ENCODE results near the gene FAM89B. TPM values are rescaled to one million over a fixed set of nuclear protein-coding genes. Genes with fewer than 3 reads are reported as not detected.
A peak's percentile ranks its signal among the peaks of the same experiment; 100 is the strongest.

FAM89B gene
- total RNA-seq, 1 experiment from 2014 or later: 102 TPM

DNA sequence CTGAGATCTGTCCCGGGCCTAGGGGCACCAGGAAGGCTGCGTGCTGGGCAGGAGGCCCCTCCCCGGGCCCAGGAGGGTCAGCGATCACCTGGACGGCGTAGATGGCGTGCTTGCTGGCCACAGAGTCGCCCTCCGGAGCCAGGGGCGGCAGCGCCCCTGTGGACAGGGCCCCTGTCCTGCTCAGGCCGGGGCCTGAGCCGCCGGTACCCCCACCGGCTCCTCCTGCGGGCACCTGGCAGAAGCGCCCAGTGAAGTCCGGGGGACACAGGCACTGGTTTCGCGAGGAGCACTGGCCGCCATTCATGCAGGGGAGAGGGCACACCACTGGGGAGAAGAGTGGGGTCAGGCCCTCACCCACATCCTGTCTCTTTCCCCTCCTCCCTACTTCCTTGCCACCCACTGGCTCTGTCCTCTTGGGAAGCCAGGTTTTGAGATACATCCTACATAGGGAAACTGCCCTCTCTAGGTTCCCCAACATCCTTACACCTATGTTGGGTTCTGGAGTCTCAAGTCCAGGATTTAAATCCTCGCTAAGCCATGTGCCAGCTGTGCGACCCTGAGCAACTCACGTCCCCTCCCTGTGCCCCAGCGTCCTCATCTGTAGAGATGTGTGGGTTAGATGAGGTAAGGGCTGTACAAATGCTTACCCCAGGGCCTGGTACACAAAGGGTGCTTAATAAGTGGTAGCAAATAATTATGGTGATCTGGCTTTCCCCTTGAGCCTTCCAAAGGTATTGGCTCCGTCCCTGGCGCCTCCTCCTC is 18.1 kb upstream of the FAM89B start:
- H3K27me3 ChIP-seq (ENCODE audit: control insufficient read depth, insufficient read depth, low read length): no peaks in the 10 kb centered on the region
- H3K9me3 ChIP-seq (ENCODE audit: control insufficient read depth, insufficient read depth, low read depth, low read length): no peaks in the 10 kb centered on the region
- ATAC-seq (no peak), DNase-seq (ENCODE audit: low read depth, low spot score) (no peak)
- H3K27ac ChIP-seq (ENCODE audit: low read length): peak overlapping the region; percentile 48
- no peak overlapping the region for H3K4me3 ChIP-seq (ENCODE audit: low read depth in 2 of 2, low read length in 2 of 2)
- H3K4me1 ChIP-seq (ENCODE audit: control insufficient read depth, insufficient read depth, low read length): peaks cover 63% of the 10 kb centered on the region
- no peaks in the 10 kb centered on the region for H3K36me3 ChIP-seq (ENCODE audit: control insufficient read depth, insufficient read depth, low read length)
- BruUV-seq (replicated peaks): no TSS peak
- TF ChIP-seq, protein P1, sequence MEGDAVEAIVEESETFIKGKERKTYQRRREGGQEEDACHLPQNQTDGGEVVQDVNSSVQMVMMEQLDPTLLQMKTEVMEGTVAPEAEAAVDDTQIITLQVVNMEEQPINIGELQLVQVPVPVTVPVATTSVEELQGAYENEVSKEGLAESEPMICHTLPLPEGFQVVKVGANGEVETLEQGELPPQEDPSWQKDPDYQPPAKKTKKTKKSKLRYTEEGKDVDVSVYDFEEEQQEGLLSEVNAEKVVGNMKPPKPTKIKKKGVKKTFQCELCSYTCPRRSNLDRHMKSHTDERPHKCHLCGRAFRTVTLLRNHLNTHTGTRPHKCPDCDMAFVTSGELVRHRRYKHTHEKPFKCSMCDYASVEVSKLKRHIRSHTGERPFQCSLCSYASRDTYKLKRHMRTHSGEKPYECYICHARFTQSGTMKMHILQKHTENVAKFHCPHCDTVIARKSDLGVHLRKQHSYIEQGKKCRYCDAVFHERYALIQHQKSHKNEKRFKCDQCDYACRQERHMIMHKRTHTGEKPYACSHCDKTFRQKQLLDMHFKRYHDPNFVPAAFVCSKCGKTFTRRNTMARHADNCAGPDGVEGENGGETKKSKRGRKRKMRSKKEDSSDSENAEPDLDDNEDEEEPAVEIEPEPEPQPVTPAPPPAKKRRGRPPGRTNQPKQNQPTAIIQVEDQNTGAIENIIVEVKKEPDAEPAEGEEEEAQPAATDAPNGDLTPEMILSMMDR (IDR thresholded peaks at IDR 0.05): no peak
- no peak for TF ChIP-seq POLR2AphosphoS5 (IDR thresholded peaks at IDR 0.05; ENCODE audit: low read depth, low read length)
- TF ChIP-seq, protein P2, sequence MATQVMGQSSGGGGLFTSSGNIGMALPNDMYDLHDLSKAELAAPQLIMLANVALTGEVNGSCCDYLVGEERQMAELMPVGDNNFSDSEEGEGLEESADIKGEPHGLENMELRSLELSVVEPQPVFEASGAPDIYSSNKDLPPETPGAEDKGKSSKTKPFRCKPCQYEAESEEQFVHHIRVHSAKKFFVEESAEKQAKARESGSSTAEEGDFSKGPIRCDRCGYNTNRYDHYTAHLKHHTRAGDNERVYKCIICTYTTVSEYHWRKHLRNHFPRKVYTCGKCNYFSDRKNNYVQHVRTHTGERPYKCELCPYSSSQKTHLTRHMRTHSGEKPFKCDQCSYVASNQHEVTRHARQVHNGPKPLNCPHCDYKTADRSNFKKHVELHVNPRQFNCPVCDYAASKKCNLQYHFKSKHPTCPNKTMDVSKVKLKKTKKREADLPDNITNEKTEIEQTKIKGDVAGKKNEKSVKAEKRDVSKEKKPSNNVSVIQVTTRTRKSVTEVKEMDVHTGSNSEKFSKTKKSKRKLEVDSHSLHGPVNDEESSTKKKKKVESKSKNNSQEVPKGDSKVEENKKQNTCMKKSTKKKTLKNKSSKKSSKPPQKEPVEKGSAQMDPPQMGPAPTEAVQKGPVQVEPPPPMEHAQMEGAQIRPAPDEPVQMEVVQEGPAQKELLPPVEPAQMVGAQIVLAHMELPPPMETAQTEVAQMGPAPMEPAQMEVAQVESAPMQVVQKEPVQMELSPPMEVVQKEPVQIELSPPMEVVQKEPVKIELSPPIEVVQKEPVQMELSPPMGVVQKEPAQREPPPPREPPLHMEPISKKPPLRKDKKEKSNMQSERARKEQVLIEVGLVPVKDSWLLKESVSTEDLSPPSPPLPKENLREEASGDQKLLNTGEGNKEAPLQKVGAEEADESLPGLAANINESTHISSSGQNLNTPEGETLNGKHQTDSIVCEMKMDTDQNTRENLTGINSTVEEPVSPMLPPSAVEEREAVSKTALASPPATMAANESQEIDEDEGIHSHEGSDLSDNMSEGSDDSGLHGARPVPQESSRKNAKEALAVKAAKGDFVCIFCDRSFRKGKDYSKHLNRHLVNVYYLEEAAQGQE (IDR thresholded peaks at IDR 0.05; ENCODE audit: insufficient read depth in 1 of 2, low read depth in 2 of 2, low read length in 1 of 2): no peak
- TF ChIP-seq TCF7L2 (IDR thresholded peaks at IDR 0.05; ENCODE audit: low read depth, low read length): no peak
- TF ChIP-seq SIN3A (IDR thresholded peaks at IDR 0.05; ENCODE audit: borderline replicate concordance, insufficient read depth, low read depth, low read length): no peak
- intact Hi-C loops (cut with micrococcal nuclease; ENCODE audit: unreplicated experiment) (loop anchor here (10.0 kb wide), 1 partner anchor 301 kb away; the partner anchor contains the start of gene CFL1), in situ Hi-C loops (cut with HindIII; ENCODE audit: low pct_unique_long_range_greater_than_20kb, low sequenced_read_pairs) (no loop called here)
- ChIA-PET CTCF (no interaction called here), POLR2A (no interaction called here)

DNA sequence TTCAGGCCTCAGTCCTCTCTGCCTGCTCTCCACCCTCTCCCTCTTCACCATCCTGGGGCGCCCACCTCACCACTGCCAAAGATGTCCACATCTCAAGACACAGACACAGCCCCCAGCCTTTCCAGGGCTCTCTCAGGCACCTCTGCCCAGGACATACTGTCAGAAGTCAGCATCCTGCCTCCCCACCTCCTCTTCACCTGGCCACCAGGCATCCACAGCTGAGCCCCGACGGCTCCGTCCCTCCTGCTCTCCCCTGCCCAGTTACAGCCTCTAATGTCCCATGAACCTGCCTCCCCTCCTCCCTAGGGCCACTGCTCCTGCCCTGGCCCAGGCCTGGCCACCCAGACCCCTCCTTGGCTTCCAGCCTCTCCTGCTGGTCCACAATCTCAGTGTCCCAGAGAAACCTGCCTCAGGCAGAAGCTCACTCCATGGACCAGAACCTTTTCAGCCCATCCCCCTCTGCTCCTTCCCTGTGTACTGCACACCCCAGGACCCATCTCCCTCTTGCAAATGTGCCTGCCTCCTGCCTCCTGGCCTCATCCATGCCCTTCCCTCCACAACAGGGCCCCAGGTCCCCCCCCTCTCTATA is 17.4 kb upstream of the FAM89B start:
- ATAC-seq (no peak), DNase-seq (ENCODE audit: low read depth, low spot score) (no peak)
- in situ Hi-C loops (cut with HindIII; ENCODE audit: low pct_unique_long_range_greater_than_20kb, low sequenced_read_pairs): no loop called here
- peak overlapping the region; percentile 48 for H3K27ac ChIP-seq (ENCODE audit: low read length)
- ChIA-PET CTCF (interaction anchor here (0.6 kb wide), 1 partner anchor 38 kb away, joined by 3 read pairs; no protein-coding TSS in a partner anchor), POLR2A (no interaction called here)
- no peaks in the 10 kb centered on the region for H3K27me3 ChIP-seq (ENCODE audit: control insufficient read depth, insufficient read depth, low read length)
- H3K36me3 ChIP-seq (ENCODE audit: control insufficient read depth, insufficient read depth, low read length): no peaks in the 10 kb centered on the region
- no peaks in the 10 kb centered on the region for H3K9me3 ChIP-seq (ENCODE audit: control insufficient read depth, insufficient read depth, low read depth, low read length)
- H3K4me3 ChIP-seq (ENCODE audit: low read depth in 2 of 2, low read length in 2 of 2): no peak overlapping the region
- H3K4me1 ChIP-seq (ENCODE audit: control insufficient read depth, insufficient read depth, low read length): peaks cover 70% of the 10 kb centered on the region
- intact Hi-C loops (cut with micrococcal nuclease; ENCODE audit: unreplicated experiment): loop anchor here (10.0 kb wide), 1 partner anchor 300 kb away; the partner anchor contains the start of gene CFL1
- no TSS peak for BruUV-seq (replicated peaks)
- no peak for TF ChIP-seq POLR2AphosphoS5 (IDR thresholded peaks at IDR 0.05; ENCODE audit: low read depth, low read length)
- TF ChIP-seq TCF7L2 (IDR thresholded peaks at IDR 0.05; ENCODE audit: low read depth, low read length): no peak
- TF ChIP-seq, protein P1 (IDR thresholded peaks at IDR 0.05): no peak
- TF ChIP-seq, protein P2 (IDR thresholded peaks at IDR 0.05; ENCODE audit: insufficient read depth in 1 of 2, low read depth in 2 of 2, low read length in 1 of 2): no peak
- TF ChIP-seq SIN3A (IDR thresholded peaks at IDR 0.05; ENCODE audit: borderline replicate concordance, insufficient read depth, low read depth, low read length): no peak
